Ecto neural progenitor cell (in vitro differentiated cells): Measurements from ENCODE around the gene DCST2.

Experiments
- DNase-seq: peaks from one replicate; pipeline ENCODE4 v3.0.0-alpha.2; 2018; ENCODE audit warnings: low spot score

The DCST2 gene

DNA sequence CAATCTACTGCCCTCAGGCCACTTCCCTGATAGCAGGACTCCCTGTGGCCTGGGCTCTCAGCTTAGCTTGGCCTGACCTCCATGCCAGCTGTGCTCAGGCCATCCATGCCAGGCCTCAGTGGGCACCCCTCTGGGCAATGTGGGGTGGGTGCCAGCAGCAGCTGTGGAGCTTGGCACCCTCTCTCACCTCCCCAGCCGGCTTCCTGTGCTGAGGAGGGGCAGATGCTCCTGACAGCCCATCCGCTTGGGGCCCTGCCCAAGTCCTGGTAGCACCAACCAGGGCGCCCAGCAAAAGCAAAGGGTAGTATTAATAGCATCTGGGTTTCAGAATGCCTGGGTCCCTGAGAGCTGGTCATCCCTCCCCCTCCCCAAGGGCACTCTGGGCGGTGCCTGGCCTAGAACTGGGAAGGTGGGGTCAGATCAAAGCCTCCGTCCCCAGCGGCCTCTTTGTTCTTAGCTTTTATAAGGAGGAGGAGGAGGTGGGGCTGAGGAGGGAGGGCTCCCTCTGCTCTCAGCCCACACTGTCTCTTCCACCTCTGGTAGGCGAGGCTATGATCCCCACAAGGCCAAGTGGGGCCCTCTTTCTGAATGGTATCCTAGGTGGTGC lies 36.1 kb upstream of the DCST2 start:
- no peak for DNase-seq

GRCh38 chr1:155068599-155068998 lies 35.0 kb upstream of the DCST2 start:
- DNase-seq = no peak

DNA sequence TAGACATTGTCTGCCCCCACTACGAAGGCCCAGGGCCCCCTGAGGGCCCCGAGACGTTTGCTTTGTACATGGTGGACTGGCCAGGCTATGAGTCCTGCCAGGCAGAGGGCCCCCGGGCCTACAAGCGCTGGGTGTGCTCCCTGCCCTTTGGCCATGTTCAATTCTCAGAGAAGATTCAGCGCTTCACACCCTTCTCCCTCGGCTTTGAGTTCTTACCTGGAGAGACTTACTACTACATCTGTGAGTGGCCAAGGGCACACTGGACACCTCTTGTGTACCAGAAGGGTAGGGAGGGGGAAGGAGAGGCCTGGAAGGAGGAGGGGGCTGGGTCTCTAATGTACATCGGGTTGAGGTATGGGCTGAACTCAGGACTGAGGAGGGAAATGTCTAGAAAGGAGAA lies 33.2 kb upstream of the DCST2 start:
- no peak for DNase-seq

GRCh38 chr1:155064832-155065429 lies 31.4 kb upstream of the DCST2 start:
- no peak for DNase-seq

GRCh38 chr1:155064111-155064831 lies 30.7 kb upstream of the DCST2 start:
- no peak for DNase-seq

DNA sequence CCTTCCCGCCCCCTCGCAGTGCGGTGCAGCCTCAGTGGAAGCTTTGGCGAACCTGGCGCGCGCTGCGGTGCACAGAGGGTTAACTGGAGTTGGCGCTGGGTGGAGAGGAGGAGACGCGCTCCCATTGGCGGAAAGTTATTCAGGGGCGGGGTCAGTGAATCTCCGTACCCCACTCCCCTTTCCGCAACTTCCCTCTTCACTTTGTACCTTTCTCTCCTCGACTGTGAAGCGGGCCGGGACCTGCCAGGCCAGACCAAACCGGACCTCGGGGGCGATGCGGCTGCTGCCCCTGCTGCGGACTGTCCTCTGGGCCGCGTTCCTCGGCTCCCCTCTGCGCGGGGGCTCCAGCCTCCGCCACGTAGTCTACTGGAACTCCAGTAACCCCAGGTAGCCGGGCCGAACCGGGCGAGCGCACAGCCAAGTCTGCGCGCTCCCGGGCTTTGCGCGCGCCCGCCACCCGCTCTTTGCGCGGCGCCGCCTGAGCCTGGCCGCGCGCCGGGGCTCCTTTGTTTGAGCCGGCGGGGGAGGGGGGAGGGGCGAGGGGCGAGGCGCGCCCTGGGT lies 30.0 kb upstream of the DCST2 start, which contains the start of gene EFNA4:
Gene EFNA4, plus strand, starts transcription at position 191 of the 561 bp plus-strand sequence. Its CDS starts 84 bp downstream, at position 275.
- DNase-seq = peak; percentile 92

DNA sequence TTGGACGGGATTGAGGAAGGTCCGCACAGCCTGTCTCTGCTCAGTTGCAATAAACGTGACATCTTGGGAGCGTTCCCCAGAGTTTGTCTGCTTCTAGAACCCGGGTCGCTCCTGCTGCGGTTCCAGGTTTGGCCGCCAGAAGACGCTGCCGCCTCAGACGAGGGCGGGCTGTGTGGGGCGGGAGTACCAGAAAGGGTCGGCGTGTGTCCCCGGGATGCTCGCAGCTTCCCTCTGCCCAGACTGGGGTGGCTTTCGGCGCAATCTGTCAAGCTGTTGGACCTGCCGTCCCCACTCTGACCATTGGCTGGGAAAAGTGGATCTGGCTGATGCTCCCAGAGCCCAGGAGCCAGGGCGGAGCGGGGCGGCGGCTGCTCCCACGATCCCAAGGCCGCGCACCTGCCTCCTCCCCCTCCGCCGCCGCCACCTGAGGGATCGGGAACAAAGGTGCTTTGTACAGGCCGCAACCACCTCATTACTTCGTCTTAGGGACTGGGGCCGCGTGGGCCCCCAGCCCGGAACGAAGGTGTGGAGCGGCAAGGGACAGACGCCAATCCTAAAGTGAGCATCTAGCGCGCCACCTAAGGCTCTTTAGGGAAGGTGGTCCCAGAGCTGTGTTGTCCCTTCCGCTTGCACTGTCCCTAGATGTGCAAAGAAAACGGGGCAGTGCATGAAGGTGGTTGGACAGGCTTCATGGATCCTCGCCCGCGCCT lies 29.3 kb upstream of the DCST2 start:
- peak; percentile 91 for DNase-seq

- DNase-seq = peak; percentile 82
Observed at GRCh38 chr1:155062151-155062686, 28.6 kb upstream of the DCST2 start.

DNA sequence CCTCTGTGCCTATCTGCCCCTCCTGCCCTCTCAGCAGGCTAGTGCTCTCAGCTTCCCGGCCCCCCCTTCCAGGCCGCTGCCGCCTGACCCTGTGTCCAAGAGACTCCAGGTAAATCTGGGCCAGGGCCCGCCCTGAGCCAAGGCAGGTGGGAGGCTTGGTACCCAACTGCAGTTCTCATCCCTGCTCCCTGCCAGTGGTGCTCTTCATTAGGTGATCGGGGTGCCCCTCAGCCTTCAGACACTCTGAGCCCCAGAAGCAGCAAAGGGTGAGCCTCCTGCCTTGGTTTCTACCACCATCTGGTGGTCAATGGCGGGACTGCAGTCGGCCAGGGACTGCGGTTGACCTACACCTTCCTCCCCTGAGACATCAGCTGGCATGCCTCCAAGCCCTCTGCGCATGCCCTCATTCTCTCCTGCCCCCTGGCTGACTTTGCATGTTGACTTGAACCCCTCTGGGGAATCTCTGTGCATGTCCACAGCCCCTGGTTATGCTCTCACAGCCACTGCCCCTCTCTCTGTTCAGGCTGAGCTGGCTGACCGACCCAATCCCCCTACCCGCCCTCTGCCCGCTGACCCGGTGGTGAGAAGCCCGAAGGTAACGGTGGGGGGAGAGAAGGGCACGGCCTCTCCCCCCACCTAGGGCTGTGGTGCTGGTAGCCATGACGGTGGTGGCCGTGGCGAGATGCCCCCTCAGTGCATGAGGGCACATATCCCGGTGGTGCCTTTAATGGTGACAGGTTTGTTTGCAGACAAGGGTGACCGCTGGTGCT lies 28.0 kb upstream of the DCST2 start:
- DNase-seq = peak; percentile 94

- no peak for DNase-seq
Observed at GRCh38 chr1:155060736-155061135, 27.2 kb upstream of the DCST2 start.

GRCh38 chr1:155057788-155058211 lies 24.2 kb upstream of the DCST2 start:
- no peak for DNase-seq

GRCh38 chr1:155057104-155057503 lies 23.5 kb upstream of the DCST2 start:
- DNase-seq = no peak

- DNase-seq = no peak
Observed at GRCh38 chr1:155053531-155054105, 20.0 kb upstream of the DCST2 start.

GRCh38 chr1:155052439-155053395 lies 19.1 kb upstream of the DCST2 start:
- DNase-seq = no peak

DNA sequence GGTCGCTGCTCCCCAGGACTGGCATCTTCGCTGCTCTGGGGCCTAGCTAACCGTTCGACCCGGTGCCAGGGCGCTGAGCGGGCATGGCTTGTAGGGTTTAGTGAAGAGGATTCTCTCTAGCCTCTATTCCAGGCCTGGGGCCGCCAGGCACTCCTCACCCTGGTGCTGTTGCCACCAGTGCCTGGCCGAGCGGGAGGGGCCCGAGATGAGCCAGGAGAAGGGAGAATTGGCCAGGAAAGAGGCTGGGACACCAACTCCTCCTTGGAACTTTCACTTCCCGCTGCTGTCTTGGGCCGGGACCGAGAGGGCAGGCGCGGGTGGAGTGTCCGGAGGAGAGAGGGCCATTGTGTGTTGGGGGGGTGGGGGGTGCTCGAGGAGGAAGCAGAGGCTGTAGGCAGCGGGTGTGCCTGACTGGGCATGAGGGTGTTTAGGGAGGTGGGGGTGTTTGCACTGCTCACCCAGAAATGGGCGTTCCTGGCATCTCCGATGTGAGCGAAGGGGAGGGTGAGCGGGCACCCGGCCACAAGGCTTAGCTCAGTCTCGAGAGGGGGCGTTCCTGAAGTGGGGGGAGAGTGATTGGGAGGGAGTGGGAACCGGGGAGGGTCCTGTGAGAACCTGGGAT lies 18.3 kb upstream of the DCST2 start:
- no peak for DNase-seq

DNA sequence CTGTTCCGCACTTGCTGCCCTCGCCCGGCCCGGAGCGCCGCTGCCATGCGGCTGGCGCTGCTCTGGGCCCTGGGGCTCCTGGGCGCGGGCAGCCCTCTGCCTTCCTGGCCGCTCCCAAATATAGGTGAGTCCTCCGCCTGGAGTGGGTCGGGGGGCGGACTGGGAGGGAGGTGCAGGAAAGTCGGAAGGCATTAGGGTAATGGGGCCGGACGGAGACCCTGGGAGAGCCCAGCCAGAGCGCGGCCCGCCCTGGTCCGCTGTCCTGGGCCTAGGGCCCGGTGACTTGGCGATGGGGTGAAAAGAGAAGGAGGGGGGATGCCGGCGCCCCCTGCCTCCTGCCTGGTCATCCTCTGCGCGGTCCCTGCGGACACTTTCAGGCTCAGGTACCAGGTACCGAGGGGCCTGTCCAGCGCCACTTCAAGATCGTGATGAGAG lies 17.8 kb upstream of the DCST2 start:
- DNase-seq = no peak

GRCh38 chr1:155050560-155051341 lies 17.2 kb upstream of the DCST2 start, which contains the start of gene ADAM15:
ADAM15 (plus strand) TSS chr1:155051316; CDS start chr1:155051387, 71 bp downstream.
- peak; percentile 92 for DNase-seq
